ENCODE measurements around the gene DCN. TPM values are rescaled to one million over a fixed set of nuclear protein-coding genes. Genes with fewer than 3 reads are reported as not detected.

DCN gene
- total RNA-seq, 1 donor from 2014 or later: 1.4 TPM

DNA sequence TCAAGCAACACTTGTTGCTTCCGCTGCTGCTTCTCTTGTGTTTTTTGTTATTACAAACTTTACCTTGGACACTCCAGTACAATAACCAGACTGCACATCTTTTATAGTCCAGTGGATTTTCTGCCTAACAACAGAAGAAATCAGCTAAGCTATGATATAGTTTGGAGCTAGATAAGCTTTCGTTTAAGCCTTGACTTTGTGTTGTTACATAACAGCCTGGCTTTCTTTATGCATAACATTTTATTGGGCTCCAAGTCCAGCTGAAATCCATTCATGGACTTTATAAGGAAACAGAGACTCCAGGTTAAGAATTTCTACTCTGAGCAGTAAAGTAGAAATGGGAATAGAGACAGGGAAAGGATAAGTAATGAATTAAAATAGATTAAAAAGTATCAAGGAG, 3.5 kb upstream of the DCN start:
- DNase-seq (ENCODE audit: low read depth, low spot score): no peak

DNA sequence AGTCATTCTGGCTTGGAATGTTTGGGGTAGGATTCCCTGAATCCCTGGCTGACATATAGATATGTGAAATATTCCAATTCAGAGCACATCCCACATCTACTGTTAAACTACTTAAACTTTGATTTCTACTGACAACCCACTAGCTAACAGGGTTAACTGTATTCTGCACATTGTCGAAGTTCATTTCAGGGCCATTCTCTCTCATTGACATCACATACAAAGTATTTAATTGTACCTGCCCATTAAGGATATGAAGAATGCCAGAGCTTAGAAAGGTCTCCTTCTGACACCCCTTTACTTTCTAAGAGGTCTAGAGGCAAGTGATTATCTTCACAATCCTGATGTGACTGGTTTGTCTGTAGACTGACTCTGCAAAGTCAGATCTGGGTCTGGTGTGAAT, 2.8 kb upstream of the DCN start:
- no peak for DNase-seq (ENCODE audit: low read depth, low spot score)

DNA sequence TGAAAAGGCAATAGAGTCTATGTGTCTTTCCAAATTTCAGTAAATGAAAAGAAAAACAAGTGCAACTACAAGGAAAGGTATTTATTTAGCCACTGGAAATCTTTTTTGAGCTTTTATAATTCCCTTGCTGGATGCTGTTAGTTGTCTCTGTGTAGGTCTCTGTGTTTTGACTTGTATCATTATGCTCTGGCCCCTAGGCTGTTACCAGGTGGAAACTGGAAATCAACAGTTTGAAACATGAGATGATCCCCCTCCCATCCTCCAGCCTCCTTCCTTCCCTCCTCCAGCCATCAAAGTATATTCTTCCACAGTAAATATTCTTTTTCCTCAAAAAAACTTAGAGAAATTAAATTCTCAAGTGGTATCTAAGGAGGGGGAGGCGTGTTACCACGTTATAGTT, 934 bp upstream of the DCN start:
- DNase-seq (ENCODE audit: low read depth, low spot score): no peak

DNA sequence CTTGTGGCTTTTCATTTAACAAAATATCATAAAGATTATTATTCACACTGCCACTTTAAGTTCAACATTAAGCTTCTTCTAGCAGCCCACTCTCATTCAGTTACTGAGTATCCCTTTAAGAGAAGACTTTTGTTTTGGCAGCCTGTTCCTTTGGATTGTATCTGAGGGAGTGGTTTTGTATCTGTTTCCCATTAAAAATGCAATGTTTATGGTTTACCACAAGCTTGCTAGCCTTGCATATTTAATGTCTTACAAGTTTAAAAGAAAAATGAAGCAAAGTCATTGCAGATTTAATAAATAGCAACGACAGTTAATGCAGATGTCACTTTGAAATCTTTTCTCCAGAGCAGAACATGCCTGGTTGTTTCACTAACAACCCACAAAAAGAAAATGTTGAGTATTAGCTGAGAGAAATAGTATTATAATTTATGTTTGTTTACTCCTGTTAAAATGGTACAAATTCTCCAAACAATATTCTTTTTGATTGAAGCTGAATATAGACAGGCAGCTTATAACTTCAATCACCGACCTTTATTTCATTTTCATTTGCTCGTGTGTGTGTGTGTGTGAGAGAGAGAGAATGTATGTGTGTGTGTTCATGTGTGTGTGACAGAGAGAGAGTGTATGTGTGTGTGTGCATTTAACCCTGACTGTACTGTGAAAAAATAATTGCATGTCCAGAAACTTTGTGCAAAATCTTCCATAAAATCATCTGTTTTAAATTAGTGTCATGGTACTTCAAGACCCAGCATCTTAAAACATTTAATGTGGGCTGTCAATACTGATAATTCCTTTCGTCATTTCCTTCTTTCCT, 1.8 kb downstream of the DCN start:
- no peak for DNase-seq (ENCODE audit: low read depth, low spot score)

DNA sequence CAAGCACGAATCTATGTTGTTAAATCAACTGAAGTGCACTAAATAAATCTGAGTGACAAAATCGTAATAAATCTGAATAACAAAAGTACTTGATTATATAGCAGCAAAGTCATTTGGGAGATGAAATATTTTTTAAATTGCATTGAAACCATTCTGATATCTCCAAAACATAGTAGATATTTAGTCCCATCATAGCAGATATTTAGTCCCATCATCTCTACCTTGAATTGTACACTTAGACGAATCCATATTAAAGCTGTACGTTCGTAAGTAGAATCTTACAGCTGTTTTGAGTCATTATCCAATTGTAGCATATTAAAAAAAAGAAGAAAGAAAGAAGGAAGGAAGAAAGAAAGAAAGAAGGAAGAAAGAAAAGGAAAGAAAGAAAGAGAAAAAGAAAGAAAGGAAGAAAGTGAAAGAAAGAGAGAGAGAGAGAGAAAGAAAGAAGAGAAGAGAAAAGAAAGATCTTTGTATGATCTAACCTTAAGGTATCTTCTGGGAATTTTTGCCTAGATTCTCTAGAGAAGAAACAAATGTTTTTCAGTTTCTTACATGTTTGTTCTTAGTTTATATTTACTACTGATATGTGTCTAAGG, 2.6 kb downstream of the DCN start:
- no peak for DNase-seq (ENCODE audit: low read depth, low spot score)

GRCh38 chr12:91179315-91179714, 3.3 kb downstream of the DCN start:
- no peak for DNase-seq (ENCODE audit: low read depth, low spot score)

DNA sequence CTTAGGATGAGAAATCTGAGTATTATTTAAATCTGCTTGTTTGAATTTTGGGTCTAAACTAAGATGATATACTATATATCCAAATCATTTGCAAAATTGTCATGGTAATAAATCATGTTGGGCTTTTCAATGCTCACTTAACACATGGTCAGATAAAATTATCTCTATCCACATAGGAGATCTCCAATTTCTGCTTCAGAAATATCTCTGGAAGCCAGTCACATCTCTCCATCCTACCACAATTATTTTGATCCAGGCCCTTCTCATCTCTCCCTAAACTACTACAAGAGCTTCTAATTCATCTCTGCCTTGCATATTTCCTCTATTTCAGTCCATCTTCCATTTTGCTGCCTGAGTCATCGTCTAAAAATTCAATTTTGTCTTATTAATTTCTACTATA, 3.8 kb downstream of the DCN start:
- no peak for DNase-seq (ENCODE audit: low read depth, low spot score)

GRCh38 chr12:91178139-91178561, 4.5 kb downstream of the DCN start:
- no peak for DNase-seq (ENCODE audit: low read depth, low spot score)

GRCh38 chr12:91177381-91177780, 5.2 kb downstream of the DCN start:
- no peak for DNase-seq (ENCODE audit: low read depth, low spot score)

DNA sequence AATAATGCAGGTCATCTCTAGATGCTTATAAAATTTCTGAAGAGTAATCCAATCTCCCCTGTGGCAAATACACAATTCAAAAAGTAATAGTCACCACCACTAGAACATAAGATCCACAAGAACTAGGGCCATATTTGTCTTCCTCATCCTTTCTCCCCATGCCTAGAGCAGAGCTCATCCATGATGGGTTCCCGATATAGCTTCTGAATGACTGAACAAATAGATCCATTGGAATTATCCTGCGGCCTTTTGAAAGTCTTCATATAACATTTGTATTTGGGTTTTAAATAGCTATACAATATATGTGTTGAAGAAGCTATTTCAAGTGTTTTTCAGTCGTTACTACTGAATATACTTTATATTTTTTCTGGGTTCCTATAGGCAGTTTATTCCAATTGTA, 5.7 kb downstream of the DCN start:
- DNase-seq (ENCODE audit: low read depth, low spot score): no peak

GRCh38 chr12:91176358-91176757, 6.3 kb downstream of the DCN start:
- DNase-seq (ENCODE audit: low read depth, low spot score): no peak

GRCh38 chr12:91173124-91173523, 9.5 kb downstream of the DCN start:
- no peak for DNase-seq (ENCODE audit: low read depth, low spot score)

DNA sequence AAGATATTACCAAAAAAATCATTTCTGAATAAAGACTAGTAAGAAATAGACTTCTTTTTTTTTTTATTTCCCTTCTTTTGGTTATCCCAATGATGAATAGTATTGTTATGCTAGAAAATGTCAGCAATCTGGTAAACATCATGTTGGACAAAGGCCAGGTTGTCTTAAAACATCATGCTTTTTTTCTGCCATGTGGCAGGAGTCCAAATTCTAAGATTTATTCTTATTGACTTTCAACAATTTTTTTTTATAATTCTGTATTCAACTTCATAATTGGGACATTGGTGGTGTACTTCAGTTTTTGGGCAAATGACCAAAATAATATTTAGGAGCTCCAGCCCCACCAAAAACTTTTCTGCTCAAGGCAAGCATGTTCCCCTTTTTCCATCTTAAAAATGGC, 10.5 kb downstream of the DCN start:
- no peak for DNase-seq (ENCODE audit: low read depth, low spot score)

- no peak for DNase-seq (ENCODE audit: low read depth, low spot score)
Measured at GRCh38 chr12:91171476-91171875, 11.1 kb downstream of the DCN start.

GRCh38 chr12:91163116-91163515, 19.5 kb downstream of the DCN start:
- DNase-seq (ENCODE audit: low read depth, low spot score): no peak

- no peak for DNase-seq (ENCODE audit: low read depth, low spot score)
Measured at GRCh38 chr12:91161009-91161408, 21.6 kb downstream of the DCN start.

DNA sequence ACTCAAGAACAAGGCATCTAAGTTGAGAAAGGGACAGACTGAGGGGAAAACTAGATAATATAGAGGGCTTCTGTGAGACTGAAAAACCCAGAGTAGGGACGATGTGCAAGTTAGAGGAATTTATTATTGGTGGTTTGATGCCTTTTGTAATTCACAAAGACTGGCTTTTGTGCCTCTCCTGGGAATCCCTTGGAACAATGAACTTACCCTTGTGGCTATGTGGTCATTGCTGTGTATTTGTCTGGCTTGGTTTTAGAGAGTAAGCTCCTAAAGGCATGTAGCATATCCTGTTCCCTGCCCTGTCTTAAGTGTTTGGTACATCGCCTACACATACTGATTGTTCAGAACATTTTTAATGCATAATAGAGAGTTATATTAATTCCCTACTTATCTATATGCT, 26.6 kb downstream of the DCN start:
- no peak for DNase-seq (ENCODE audit: low read depth, low spot score)

DNA sequence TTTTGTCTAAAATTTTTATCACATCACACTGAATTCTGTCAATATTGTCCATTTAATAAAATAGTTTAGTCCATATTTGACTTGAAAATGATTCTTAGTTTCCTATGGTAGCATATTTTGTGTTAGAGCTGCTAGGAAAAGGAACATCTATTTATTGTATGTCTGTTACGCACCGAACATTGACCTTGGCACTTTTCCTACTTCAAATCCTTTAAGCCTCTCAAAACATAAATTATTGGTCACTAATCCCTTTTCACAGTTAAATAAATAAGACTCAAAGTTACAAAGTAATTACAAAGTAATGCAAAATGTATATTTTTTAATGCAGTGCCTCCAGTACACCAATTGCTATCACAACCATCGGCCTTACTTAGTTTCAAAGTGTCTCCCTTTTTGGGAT, 28.5 kb downstream of the DCN start:
- DNase-seq (ENCODE audit: low read depth, low spot score): no peak

- no peak for DNase-seq (ENCODE audit: low read depth, low spot score)
Measured at GRCh38 chr12:91144053-91144452, 38.6 kb downstream of the DCN start.

GRCh38 chr12:91143206-91143605, 39.4 kb downstream of the DCN start:
- DNase-seq (ENCODE audit: low read depth, low spot score): no peak

GRCh38 chr12:91142221-91142631, 40.4 kb downstream of the DCN start:
- DNase-seq (ENCODE audit: low read depth, low spot score): no peak

GRCh38 chr12:91140026-91140931, 42.3 kb downstream of the DCN start:
- no peak for DNase-seq (ENCODE audit: low read depth, low spot score)

All from pulmonary artery endothelial cell (primary cell).